HG02884 (cell line): Measurements from ENCODE around the gene ALX1.
A peak's percentile ranks its signal among the peaks of the same experiment; 100 is the strongest.

Experiments
- ATAC-seq: cut with Tn5 transposase; IDR thresholded peaks from one replicate; pipeline ENCODE4 v1.9.1; 2021; ENCODE audit warnings: mild to moderate bottlenecking, moderate library complexity; ENCODE audit not compliant: unreplicated experiment

Gene ALX1

DNA sequence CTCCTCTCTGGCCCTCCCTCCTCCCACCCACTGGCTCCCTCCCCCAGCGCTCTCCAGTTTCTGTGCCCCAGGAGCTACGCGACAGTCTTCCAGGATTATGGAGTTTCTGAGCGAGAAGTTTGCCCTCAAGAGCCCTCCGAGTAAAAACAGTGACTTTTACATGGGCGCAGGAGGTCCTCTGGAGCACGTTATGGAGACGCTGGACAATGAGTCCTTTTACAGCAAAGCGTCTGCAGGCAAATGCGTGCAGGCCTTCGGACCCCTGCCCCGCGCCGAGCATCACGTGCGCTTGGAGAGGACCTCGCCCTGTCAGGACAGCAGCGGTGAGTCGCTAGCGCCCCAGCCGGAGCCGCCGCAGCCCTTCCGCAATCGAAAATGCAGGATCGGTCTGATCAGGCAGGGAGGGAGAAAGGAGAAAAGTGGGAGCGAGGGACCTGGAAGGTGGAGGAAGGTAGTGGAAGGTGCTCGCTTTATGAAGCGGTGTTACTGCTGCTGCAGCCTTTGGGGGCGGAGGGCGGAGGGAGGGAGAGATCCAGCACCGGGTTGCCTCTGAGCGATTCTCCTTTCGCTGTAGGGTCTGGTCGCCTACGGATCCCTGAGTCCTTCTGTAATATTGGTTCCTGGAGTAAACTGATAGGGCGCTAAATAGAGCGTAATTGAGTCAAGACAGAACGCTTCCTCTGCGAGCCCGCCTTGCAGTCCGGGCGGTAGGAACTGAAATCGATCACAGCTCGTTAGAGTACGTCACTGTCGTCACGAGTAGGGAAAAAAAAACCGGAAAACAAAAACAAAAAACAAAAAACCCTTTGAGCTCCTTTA, at the start of gene ALX1:
ALX1 (plus strand) TSS at position 56 of the 819 bp plus-strand sequence; CDS start at position 98, 42 bp downstream.
- ATAC-seq, result no peak

DNA sequence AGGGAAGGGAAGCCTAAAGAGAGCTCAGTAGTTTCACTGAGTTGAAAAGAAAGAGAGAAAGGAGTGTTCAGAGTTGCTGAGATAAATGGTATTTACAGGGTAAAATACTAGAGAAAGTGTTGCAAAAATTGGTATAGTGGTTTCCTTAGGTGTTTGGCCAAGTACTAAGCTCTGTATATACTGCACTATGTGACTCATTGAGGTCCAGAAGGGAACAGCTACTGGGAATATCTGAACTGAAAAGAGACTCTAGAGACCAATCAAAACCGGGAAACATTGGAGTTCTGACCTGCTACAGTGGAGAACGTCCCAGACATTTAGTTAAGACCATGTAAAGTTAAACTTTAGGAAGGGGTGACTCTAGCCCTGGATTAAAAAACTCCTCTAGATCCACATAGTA, 42.7 kb upstream of the ALX1 start:
- ATAC-seq, result no peak

DNA sequence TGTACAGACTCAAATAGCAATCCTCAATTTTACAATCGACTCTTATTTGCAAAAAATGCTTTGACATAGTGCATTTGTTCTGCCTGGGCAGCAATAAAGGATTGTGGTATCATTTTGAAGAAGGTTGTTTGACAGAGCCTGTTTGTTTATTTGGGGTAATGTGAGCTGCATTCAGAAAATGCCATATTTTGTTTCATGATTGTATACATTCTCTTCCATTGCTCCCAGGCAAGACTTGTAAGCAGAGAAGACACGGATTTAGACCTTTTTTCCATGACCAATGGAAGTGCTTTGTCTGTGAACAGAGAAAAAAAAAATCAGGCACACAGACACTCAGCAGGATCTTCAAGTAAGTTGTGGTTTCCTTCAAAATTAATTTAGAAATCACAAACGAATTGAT, 35.5 kb upstream of the ALX1 start:
- ATAC-seq, result no peak

DNA sequence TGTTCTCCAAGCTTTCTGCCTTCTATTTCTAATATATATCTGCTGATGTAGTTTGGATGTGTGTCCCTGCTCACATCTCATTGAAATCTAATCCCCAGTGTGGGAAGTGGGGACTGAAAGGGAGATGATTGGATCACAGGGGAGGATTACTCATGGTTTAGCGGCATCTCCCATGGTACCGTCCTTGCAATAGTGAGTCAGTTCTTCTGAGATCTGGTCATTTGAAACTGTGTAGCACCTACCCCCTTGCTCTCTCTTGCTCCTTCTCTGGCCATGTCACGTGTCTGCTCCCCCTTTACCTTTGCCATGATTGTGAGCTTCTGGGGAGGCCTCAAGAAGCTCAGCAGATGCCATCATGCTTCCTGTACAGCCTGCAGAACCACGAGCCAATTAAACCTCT, 26.2 kb upstream of the ALX1 start:
- no peak for ATAC-seq

DNA sequence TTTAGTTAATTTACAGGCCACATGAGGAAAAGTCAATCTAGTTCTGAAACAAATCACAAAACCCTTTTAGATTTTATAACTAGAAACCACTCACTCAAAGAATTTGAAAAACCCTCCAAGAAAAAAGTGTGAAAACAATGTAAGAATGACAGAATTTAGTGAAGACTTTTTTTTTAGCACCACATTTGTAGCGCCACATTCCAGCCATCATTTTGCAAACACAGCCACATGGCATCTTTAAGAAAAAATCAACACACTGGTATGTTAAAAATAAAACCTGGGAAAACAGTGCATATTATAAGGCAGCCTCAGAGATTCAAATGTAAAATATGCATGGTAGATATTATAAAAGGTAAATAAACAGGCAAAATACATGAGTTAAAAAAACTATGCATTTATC, 22.3 kb upstream of the ALX1 start:
- ATAC-seq, result no peak

DNA sequence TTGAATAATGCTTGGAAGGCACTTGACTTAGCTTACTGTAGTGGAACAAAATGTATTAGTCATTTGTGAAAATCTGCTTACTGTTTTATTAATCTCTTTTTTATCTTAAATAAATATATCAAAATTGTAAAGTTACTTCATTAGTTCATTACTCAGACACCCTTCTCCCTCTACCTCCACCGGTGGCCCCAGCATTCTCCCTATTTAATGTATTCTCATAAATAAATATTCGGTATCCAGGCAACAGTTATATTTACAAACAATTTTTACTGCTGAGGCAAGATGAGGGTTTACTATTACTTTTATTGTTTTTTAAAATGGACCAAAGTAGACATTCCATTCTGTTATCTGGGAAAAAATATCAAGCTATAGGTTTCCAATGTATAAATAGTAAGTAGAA, 19.6 kb upstream of the ALX1 start:
- no peak for ATAC-seq

DNA sequence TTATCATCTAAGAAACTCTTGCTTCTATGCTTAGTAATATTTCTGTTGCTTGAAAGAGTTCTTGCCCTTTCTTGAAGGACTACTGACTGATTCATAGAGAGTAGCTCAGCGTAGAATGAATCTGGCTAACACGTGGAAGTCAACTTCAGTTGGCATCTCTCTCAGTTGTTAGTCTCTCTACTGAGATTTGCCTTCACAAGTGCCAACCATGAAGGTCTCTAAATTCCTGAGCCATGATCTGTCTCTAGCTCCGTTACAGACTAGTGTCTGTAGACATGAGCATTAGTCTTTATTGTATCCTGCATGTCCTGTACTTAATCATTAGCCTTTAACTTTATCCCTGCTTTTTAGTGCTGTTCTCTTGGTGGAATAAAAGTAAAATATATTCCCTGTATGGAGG, 19.1 kb upstream of the ALX1 start:
- no peak for ATAC-seq

DNA sequence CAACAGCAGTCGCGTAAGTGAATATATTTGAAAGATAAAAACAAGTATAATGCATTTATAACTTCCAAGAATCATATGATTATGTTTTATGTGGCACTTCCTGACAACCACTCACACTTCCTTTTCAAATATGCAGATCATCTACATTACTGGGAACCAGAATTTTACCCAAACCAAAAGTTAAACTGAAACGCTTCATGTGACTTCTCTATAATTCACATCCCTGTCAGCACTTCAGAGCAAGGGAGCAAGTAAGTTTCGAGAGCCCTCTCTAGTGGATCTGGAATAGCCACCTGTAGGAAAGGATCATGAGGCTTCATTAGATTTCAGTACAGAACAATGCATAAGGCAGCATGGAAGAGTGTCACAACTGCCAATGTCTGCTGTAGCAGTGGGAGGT, 13.7 kb upstream of the ALX1 start:
- no peak for ATAC-seq

DNA sequence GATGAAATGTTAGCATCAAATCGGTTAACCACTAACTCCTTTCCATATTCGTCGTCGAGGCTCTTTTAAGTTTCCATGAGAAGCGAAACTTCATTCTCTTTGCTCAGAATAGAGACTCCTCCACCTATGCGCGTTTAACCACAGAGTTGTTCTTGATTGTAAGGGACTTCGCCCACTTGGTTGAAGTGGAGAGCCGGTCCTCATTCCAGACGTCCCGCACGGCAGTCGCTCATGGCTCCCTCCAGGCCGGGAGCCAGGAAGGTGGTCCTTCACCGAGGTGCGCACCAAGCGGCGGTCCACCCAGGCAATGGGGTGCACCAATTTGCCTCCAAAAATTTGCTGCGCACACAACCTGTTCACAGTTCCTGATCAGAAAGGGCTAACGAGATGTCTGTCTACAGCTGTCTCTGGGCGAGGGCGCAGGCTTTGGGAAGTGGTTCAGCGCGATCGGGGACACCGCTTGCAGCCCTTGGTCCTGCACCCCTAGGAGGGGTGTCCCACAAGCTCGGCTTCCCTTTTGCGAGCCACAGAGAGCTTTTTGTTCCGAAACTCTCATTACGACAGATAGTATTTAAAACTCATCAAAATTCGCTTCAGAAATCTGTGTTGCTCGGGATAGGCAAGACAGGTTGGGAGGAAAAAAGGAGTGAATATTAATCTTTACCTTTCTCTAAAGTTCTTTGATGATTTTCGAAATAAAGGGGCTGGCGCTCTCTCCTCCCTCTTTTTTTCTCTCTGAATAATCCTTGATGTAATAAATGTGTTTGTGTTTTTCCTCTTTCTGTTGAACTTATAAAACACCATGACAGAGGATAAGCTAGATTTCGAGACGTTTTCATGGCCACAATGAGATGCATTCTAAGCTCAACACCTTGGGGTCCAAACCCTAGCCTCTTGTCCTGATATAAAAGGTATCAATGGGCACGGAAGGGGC, 6.4 kb upstream of the ALX1 start:
- peak; percentile 73 for ATAC-seq

DNA sequence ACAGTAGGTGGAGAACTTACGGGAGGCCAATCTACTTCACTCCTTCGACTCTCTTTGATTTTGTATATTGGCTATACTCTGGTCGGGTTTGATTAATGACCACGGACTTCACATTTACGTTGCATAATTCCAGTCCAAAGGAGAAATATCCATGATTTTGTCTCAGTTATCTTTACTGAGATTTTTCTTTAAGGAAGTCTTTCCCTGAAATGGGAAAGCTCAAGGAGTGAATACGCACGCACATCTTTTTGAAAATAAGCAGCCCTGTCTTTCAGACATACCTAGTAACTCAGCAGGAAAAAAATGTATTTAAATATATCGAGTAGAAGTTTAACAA, 5.7 kb upstream of the ALX1 start:
- ATAC-seq, result no peak

DNA sequence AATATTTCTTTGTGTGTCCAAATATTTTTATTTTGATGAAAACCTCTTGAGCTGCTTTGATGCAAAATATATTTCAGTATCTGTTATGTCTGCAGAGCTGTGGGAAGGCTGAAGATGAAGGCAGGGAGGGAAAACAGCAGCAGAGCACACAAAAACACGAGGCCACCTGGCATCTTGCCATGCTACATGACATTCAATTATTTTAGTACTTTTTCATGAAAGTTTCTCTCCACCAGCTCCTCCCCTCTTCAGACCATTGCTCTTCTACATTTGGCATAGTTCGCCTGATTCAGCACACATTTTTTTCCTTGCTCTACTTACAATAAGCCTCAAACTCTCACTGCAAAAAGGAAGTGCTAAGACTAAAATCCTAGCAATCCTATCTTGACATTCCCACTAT, 4.6 kb upstream of the ALX1 start:
- no peak for ATAC-seq

DNA sequence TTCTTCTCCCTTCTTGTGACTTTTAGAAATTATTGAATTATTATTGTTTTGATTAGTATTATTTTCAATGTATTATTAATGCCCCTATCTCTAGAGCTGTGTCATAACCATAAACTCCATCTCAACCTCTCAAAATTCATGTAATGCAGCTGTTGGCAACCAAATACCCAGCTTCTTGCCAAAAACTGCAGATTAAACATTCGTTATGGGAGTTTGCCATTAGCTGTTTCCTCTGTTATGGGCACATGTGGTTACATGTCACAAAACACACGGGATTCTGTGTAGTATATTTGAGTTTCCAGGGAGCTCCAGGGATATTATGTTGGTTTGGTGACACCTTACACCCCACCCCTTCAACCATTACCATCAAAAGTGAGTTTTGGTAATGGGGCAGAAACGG, 2.8 kb upstream of the ALX1 start:
- no peak for ATAC-seq

DNA sequence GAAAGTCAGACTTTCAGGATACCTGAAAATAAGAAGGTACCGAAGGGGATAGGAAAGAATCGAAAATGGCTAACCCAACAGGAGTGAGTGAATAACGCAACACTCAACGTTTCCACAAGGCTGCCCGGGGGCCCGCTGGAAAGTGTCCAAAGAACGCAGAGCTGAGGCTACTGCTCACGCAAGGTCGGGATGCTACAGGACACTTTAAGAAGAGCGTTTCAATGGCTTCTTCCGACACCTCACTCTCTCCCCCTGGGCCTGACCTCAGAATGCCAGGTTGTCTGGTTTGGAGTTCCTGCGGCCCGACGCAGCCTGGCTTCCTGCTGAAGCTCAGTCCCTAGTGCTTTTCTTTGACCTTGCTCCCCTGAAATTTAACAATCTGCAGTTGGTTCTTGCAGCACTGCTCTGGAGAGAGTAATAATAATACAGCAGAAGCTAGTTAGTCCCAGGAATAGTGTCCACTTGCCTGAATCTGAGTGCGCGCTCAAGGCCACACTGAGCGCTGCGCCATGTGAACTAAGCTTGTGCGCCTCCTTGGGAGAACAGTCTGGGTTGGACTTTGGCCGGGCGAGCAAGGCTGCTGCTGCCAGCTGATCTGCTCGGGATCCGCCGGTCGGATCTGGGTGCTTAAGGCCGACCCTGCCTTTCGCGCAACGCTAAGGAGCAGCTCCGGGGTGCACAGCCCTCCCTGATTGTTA, 2.0 kb upstream of the ALX1 start:
- no peak for ATAC-seq

DNA sequence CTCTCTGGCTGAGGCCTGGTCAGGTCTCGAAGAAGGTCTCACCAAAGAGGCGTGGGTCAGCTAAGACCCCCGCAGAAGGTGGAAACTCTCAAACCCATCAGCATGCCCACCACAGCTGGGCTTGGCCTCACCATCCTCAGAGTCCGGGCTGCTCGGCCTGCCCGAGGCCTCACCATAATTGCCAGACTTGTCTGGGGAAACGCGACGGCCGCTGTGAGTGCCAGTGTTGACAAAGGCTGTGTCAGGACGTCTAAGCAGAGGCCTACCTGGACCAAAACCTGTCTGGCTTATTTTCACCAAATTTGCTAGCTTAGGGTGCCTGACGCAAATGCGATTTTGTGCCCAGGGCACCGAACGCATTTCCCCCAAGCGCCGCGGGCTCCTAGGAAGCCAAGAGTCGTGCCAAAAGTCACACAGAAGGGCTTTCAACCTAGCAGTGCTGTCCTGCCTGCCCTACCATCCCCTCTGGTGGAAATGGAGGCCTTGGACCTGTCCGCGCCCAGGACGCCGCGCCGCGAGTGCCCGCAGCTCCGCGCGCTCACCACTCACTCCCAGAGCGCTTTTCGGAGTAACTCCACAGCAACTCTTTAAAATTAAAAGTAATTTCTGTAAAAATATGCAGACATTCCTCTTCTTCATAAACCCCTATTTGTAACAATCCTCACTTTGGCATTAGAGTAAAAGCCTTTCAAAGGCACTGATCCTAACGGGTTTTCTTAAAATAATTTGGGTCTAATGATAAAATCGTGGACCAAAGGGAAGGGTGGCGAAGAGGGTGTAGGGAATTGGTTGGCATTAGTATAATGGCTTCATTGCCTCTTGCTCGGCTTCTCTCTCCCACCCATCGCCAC, 1.2 kb upstream of the ALX1 start:
- no peak for ATAC-seq

DNA sequence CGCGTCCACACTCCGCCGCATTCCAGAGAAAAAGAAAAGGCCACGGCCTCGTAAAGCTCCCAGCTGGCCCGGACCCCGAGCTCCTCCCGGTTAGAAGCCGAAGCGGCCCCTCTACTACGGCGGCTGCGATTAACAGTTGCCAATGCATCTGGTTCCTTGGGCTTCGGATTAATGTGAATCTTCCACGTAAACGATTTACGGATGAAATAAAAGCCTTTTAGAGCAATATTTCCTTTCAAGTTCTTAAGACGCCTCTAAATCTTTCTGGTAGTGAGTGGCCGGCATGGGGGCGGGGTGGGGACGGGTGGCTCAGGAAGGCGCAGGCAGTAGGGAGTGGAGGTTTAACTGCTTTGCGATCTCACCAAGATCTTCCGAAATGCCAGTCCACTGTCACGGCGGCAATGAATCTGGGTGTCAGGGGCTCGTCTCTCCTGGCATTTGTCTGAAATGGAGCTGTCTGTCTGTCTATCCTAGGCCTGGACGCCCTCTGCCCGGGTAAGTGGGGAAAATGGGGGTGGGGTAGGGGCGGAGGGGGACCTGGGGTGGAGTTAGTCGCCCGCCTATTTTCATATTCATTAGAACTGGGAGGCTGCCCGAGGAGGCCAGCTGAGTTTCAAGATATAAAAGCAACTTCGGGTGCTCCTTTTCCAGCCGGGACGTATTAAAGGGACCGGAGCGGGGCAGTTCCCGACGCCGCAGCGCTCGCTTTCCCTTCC, 413 bp upstream of the ALX1 start:
- ATAC-seq, result no peak

DNA sequence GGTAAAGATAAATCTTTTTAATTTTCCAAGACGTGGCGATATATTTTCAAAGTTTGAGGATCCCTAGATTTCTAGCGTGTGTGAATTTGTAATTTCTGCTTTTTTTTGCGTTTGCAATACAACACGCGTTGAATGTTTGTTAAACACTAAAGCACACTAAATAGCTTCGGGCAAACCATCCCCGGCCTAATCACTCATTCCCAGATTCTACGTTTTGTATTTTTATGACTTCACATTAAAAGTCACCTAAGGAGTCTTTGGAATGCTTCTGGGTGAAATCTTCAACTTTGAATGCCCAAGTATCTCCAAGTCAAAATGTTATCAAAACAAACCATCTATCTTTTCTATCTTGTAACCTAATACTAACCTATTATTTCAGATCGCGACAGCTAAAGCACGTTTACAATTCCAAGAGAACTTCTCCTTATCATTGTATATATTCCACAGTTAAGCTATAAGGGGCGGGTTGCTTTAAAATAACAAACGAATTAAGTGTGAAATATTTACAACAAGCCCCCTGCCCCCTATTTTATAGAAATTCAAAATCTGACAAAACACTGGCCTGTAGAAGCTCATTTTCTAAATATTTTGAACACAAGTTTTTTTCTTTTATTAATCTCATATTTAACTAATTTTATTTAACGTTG, 1.1 kb downstream of the ALX1 start:
- ATAC-seq, result no peak

DNA sequence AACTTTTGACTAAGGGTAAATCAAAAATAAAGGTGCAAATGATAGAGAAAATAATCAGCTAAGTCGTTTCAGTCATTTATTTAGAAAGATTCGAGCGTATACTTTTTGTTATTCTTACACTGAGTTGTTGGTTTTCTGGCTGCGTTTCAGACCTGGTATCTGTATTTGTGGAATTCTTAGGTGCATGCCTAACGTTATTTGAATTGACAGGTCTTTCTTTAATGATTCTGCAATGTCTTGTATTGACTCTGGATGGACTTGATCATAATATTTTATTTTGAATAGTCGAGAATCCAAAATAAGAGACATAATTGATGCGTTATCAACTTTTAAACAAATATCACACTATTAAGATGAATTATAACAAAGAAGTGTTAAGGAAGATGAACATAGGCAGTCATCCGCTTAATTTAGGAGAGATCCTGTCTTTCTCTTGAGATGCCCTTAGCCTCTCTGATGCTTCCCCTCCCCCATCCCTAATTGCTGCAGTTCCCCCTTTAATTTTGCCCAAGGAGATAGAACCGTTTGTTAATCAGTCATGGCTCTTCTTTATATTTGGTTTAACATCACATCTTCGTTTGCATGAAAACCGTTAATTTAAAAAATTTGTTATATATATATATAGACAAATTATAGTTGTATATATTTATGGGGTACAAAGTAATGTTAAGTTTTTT, 1.8 kb downstream of the ALX1 start:
- ATAC-seq, result no peak

DNA sequence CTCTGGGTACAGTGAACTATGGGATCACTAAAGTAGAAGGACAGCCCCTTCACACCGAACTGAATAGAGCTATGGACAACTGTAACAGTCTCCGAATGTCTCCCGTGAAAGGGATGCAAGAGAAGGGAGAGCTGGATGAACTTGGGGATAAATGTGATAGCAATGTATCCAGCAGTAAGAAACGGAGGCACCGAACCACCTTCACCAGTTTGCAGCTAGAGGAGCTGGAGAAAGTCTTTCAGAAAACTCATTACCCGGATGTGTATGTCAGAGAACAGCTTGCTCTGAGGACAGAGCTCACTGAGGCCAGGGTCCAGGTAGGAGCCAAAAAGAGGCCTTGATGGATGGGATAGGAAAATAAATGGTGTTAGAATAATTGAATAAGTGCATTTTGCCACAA, 3.5 kb downstream of the ALX1 start:
- ATAC-seq, result no peak

DNA sequence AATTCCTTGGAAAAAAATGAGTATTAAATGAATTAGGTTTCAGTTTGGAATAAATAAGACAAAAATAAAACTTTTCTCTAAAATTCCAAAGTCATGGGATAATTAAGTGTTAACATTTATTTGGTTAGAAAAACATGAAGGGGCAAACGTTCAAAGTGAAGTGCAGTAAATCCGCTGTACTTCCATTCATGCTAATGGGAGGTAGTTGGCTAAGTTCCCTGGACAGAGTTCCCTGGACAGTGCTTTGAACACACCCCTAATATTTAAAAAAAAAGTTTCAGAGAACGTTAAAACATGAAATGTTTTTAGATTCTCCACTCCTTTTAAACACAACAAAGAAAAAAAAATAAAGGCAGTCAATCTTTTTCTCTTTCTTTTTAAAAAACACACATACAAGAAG, 16.3 kb downstream of the ALX1 start:
- ATAC-seq, result no peak
